Measurements from ENCODE around the gene PEX3.

The PEX3 gene

GRCh38 chr6:143482593-143482992 is 32.0 kb downstream of the PEX3 start:
- CTCF ChIA-PET: interaction anchor here (1.0 kb wide), 1 partner anchor 1008 kb away, joined by 3 read pairs; no protein-coding TSS in a partner anchor
- H3K4me3 ChIP-seq (ENCODE audit: low read depth, low read length): no peak overlapping the region
- no peak for TF ChIP-seq CTCF (IDR thresholded peaks at IDR 0.05; ENCODE audit: insufficient read depth, low read length, missing control alignments)
- DNase-seq (ENCODE audit: low read depth, low spot score): no peak
- POLR2A ChIA-PET: no interaction called here

GRCh38 chr6:143485967-143486366 is 35.4 kb downstream of the PEX3 start:
- POLR2A ChIA-PET: no interaction called here
- TF ChIP-seq CTCF (IDR thresholded peaks at IDR 0.05; ENCODE audit: insufficient read depth, low read length, missing control alignments): no peak
- CTCF ChIA-PET: interaction anchor here (1.1 kb wide), 1 partner anchor 26 kb away, joined by 3 read pairs; no protein-coding TSS in a partner anchor
- no peak overlapping the region for H3K4me3 ChIP-seq (ENCODE audit: low read depth, low read length)
- no peak for DNase-seq (ENCODE audit: low read depth, low spot score)

- POLR2A ChIA-PET: no interaction called here
Observed at GRCh38 chr6:143486752-143487151, 36.1 kb downstream of the PEX3 start.

GRCh38 chr6:143490244-143490643 is 39.6 kb downstream of the PEX3 start:
- no peak for DNase-seq (ENCODE audit: low read depth, low spot score)
- H3K4me3 ChIP-seq (ENCODE audit: low read depth, low read length): no peak overlapping the region
- ChIA-PET CTCF (no interaction called here), POLR2A (no interaction called here)
- no peak for TF ChIP-seq CTCF (IDR thresholded peaks at IDR 0.05; ENCODE audit: insufficient read depth, low read length, missing control alignments)

More at GRCh38 chr6:143486752-143487151, 36.1 kb downstream of the PEX3 start:
- H3K4me3 ChIP-seq (ENCODE audit: low read depth, low read length): no peak overlapping the region
- CTCF ChIA-PET: no interaction called here
- DNase-seq (ENCODE audit: low read depth, low spot score): no peak
- no peak for TF ChIP-seq CTCF (IDR thresholded peaks at IDR 0.05; ENCODE audit: insufficient read depth, low read length, missing control alignments)

GRCh38 chr6:143490775-143491174 is 40.2 kb downstream of the PEX3 start:
- H3K4me3 ChIP-seq (ENCODE audit: low read depth, low read length): no peak overlapping the region
- POLR2A ChIA-PET: no interaction called here
- no peak for TF ChIP-seq CTCF (IDR thresholded peaks at IDR 0.05; ENCODE audit: insufficient read depth, low read length, missing control alignments)
- CTCF ChIA-PET: no interaction called here
- DNase-seq (ENCODE audit: low read depth, low spot score): no peak

GRCh38 chr6:143496974-143497373 is 46.4 kb downstream of the PEX3 start:
- TF ChIP-seq CTCF (IDR thresholded peaks at IDR 0.05; ENCODE audit: insufficient read depth, low read length, missing control alignments): no peak
- POLR2A ChIA-PET: no interaction called here
- no peak for DNase-seq (ENCODE audit: low read depth, low spot score)
- no peak overlapping the region for H3K4me3 ChIP-seq (ENCODE audit: low read depth, low read length)
- CTCF ChIA-PET: interaction anchor here (2.0 kb wide), 1 partner anchor 14 kb away, joined by 5 read pairs; the partner anchor contains the start of gene FUCA2

Measured in AG04449 (cell line).